ENCODE data around the gene APAF1.

GRCh38 chr12:98610596-98610995 lies 34.5 kb upstream of the APAF1 start:
- no peak for TF ChIP-seq CTCF (IDR thresholded peaks at IDR 0.05; ENCODE audit: low read depth, low read length, missing input control)
- TF ChIP-seq YY1 (IDR thresholded peaks at IDR 0.05), result no peak
- TF ChIP-seq MAX (IDR thresholded peaks at IDR 0.05), result no peak
- no peak for TF ChIP-seq ATF3 (IDR thresholded peaks at IDR 0.05)

All from liver (tissue), 3 donors.